WTC11 (cell line): Measurements from ENCODE around the gene ECHDC3. TPM values are rescaled to one million over a fixed set of nuclear protein-coding genes. Genes with fewer than 3 reads are reported as not detected.

Experiments used
- ATAC-seq: fragments of 200-7000 bp; cut with Tn5 transposase; 2 replicates; pipeline ENCODE4 v1.10.0; 2021; ENCODE audit warnings: mild to moderate bottlenecking, moderate library complexity
- CTCF ChIA-PET: fragments of 300-600 bp; sonication (Branson Sonifier 250); formaldehyde crosslinking; loops from one replicate; lab custom pipeline; 2021; ENCODE audit warnings: antibody characterized with exemption; lab: Charles Lee
- POLR2A ChIA-PET: fragments of 350-600 bp; sonication (Branson Sonifier 250); formaldehyde crosslinking; loops from one replicate; lab custom pipeline; 2021; ENCODE audit warnings: antibody characterized with exemption; lab: Charles Lee
- DNase-seq: peaks from one replicate; pipeline ENCODE4 v3.0.0; 2021; ENCODE audit warnings: low spot score
- H3K27ac Mint-ChIP-seq: 2 replicates; pipeline ENCODE4 v1.8.0; 2021; ENCODE audit warnings: mixed read lengths
- H3K27me3 Mint-ChIP-seq: 2 replicates; pipeline ENCODE4 v1.8.0; 2021; ENCODE audit warnings: low read depth, mild to moderate bottlenecking, moderate library complexity, mixed read lengths
- H3K36me3 Mint-ChIP-seq: 2 replicates; pipeline ENCODE4 v1.8.0; 2021; ENCODE audit warnings: mixed read lengths
- H3K4me1 Mint-ChIP-seq: 2 replicates; pipeline ENCODE4 v1.8.0; 2022; ENCODE audit warnings: mixed read lengths
- H3K4me3 Mint-ChIP-seq: 2 replicates; pipeline ENCODE4 v1.8.0; 2021; ENCODE audit warnings: mild to moderate bottlenecking, moderate library complexity, mixed read lengths
- H3K9me3 Mint-ChIP-seq: 2 replicates; pipeline ENCODE4 v1.8.0; 2021; ENCODE audit warnings: mixed read lengths
- ATF1 ChIP-seq: sonication (generic); formaldehyde crosslinking; IDR thresholded peaks from 2 replicates; pipeline ENCODE4 v1.8.1; 2023; ENCODE audit warnings: mild to moderate bottlenecking, moderate library complexity, missing genetic modification reagents
- CBFB ChIP-seq: sonication (generic); formaldehyde crosslinking; IDR thresholded peaks from 2 replicates; pipeline ENCODE4 v1.8.1; 2022; ENCODE audit warnings: mild to moderate bottlenecking, low read depth, missing genetic modification reagents
- CREM ChIP-seq: sonication (generic); formaldehyde crosslinking; IDR thresholded peaks from 2 replicates; pipeline ENCODE4 v1.8.1; 2022; ENCODE audit warnings: mild to moderate bottlenecking, missing genetic modification reagents, moderate library complexity
- ESRRA ChIP-seq: sonication (generic); formaldehyde crosslinking; IDR thresholded peaks from 2 replicates; pipeline ENCODE4 v1.8.1; 2022; ENCODE audit warnings: mild to moderate bottlenecking, missing genetic modification reagents, borderline replicate concordance
- GRHL2 ChIP-seq: fragments of 250-450 bp; sonication (Bioruptor Pico); IDR thresholded peaks from 2 replicates; pipeline ENCODE4 v1.8.0; 2022; ENCODE audit warnings: mild to moderate bottlenecking, moderate library complexity; ENCODE audit not compliant: insufficient replicate concordance, severe bottlenecking
- JUN ChIP-seq: sonication (generic); formaldehyde crosslinking; IDR thresholded peaks from 2 replicates; pipeline ENCODE4 v1.8.0; 2023; ENCODE audit warnings: mild to moderate bottlenecking, missing genetic modification reagents
- KAT7 ChIP-seq: sonication (generic); formaldehyde crosslinking; IDR thresholded peaks from 2 replicates; pipeline ENCODE4 v1.8.1; 2023; ENCODE audit warnings: missing genetic modification reagents, mild to moderate bottlenecking, borderline replicate concordance
- MXD4 ChIP-seq: fragments of 250-450 bp; sonication (Bioruptor Pico); IDR thresholded peaks from 2 replicates; pipeline ENCODE4 v1.8.0; 2021; ENCODE audit warnings: mild to moderate bottlenecking, moderate library complexity, borderline replicate concordance
- NFATC4 ChIP-seq: fragments of 250-450 bp; sonication (Bioruptor Pico); IDR thresholded peaks from 2 replicates; pipeline ENCODE4 v1.9.0; 2021; ENCODE audit warnings: mild to moderate bottlenecking
- PRRX2 ChIP-seq: fragments of 250-450 bp; sonication (Bioruptor Pico); IDR thresholded peaks from 2 replicates; pipeline ENCODE4 v1.8.0; 2021; ENCODE audit warnings: mild to moderate bottlenecking
- RORB ChIP-seq: fragments of 250-450 bp; sonication (Bioruptor Pico); IDR thresholded peaks from 2 replicates; pipeline ENCODE4 v1.9.0; 2021; ENCODE audit warnings: mild to moderate bottlenecking
- TEAD4 ChIP-seq: sonication (generic); formaldehyde crosslinking; IDR thresholded peaks from 2 replicates; pipeline ENCODE4 v1.8.0; 2022; ENCODE audit warnings: mild to moderate bottlenecking, missing genetic modification reagents
- ZNF138 ChIP-seq: sonication (generic); formaldehyde crosslinking; conservative IDR thresholded peaks from 2 replicates; pipeline ENCODE4 v1.8.1; 2022; ENCODE audit warnings: mild to moderate bottlenecking, moderate library complexity, missing genetic modification reagents
- ZNF219 ChIP-seq: sonication (generic); formaldehyde crosslinking; IDR thresholded peaks from 2 replicates; pipeline ENCODE4 v1.8.0; 2023; ENCODE audit warnings: missing genetic modification reagents, mild to moderate bottlenecking, borderline replicate concordance
- ZNF317 ChIP-seq: sonication (generic); formaldehyde crosslinking; IDR thresholded peaks from 2 replicates; pipeline ENCODE4 v1.8.1; 2023; ENCODE audit warnings: low read depth, mild to moderate bottlenecking, moderate library complexity, missing genetic modification reagents, borderline replicate concordance
- ZNF416 ChIP-seq: fragments of 250-450 bp; sonication (Bioruptor Pico); IDR thresholded peaks from 2 replicates; pipeline ENCODE4 v1.9.0; 2021; ENCODE audit warnings: mild to moderate bottlenecking, inconsistent platforms
- ZNF423 ChIP-seq: fragments of 250-450 bp; sonication (Bioruptor Pico); IDR thresholded peaks from 2 replicates; pipeline ENCODE4 v2.1.2; 2022; ENCODE audit warnings: mild to moderate bottlenecking, moderate library complexity
- total RNA-seq: library from RNA; stranded (reverse); gene quantifications from 3 replicates; pipeline ENCODE4 v1.2.3, GENCODE V29; 2021
- TF ChIP-seq, protein P1 (sequence below): sonication (generic); formaldehyde crosslinking; IDR thresholded peaks from 2 replicates; pipeline ENCODE4 v1.8.0; 2023; ENCODE audit warnings: missing genetic modification reagents, mild to moderate bottlenecking, borderline replicate concordance
- TF ChIP-seq, protein P2 (sequence below): sonication (generic); formaldehyde crosslinking; IDR thresholded peaks from 2 replicates; pipeline ENCODE4 v1.8.1; 2023; ENCODE audit warnings: mild to moderate bottlenecking, moderate library complexity, missing genetic modification reagents
- TF ChIP-seq, protein P3 (sequence below): fragments of 250-450 bp; sonication (Bioruptor Pico); IDR thresholded peaks from 2 replicates; pipeline ENCODE4 v1.9.0; 2021; ENCODE audit warnings: mild to moderate bottlenecking
- TF ChIP-seq, protein P4 (sequence below): sonication (generic); formaldehyde crosslinking; IDR thresholded peaks from 2 replicates; pipeline ENCODE4 v1.8.0; 2022; ENCODE audit warnings: missing genetic modification reagents

ECHDC3 gene
- total RNA-seq, 1 experiment from 2014 or later: 17.1 TPM

DNA sequence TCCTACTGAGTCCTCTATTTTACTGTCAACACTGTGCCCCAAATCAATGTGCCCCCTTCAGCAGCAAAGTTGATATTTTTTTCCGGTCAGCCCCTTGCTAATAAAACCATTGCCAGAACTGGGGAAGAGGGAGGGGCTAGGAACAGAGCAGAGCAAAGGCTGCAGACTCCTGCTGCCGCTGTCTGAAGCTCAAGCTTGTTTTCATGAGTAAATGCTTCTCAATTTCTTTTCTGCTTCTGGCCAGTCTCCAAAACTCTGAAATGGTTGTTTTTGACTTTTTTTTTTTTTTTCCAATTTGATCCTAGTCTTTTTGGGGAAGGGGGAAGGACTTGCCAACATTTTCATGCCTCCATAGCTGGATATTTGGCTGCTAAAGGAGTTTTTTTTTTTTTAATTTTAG is 54.3 kb downstream of the ECHDC3 start (continued):
- TF ChIP-seq, protein P1, sequence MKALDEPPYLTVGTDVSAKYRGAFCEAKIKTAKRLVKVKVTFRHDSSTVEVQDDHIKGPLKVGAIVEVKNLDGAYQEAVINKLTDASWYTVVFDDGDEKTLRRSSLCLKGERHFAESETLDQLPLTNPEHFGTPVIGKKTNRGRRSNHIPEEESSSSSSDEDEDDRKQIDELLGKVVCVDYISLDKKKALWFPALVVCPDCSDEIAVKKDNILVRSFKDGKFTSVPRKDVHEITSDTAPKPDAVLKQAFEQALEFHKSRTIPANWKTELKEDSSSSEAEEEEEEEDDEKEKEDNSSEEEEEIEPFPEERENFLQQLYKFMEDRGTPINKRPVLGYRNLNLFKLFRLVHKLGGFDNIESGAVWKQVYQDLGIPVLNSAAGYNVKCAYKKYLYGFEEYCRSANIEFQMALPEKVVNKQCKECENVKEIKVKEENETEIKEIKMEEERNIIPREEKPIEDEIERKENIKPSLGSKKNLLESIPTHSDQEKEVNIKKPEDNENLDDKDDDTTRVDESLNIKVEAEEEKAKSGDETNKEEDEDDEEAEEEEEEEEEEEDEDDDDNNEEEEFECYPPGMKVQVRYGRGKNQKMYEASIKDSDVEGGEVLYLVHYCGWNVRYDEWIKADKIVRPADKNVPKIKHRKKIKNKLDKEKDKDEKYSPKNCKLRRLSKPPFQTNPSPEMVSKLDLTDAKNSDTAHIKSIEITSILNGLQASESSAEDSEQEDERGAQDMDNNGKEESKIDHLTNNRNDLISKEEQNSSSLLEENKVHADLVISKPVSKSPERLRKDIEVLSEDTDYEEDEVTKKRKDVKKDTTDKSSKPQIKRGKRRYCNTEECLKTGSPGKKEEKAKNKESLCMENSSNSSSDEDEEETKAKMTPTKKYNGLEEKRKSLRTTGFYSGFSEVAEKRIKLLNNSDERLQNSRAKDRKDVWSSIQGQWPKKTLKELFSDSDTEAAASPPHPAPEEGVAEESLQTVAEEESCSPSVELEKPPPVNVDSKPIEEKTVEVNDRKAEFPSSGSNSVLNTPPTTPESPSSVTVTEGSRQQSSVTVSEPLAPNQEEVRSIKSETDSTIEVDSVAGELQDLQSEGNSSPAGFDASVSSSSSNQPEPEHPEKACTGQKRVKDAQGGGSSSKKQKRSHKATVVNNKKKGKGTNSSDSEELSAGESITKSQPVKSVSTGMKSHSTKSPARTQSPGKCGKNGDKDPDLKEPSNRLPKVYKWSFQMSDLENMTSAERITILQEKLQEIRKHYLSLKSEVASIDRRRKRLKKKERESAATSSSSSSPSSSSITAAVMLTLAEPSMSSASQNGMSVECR (CRISPR knock-in tag): no peak
- TF ChIP-seq JUN (no peak), ESRRA (CRISPR knock-in tag) (no peak)
- TF ChIP-seq, all 79 proteins: peak for 0

DNA sequence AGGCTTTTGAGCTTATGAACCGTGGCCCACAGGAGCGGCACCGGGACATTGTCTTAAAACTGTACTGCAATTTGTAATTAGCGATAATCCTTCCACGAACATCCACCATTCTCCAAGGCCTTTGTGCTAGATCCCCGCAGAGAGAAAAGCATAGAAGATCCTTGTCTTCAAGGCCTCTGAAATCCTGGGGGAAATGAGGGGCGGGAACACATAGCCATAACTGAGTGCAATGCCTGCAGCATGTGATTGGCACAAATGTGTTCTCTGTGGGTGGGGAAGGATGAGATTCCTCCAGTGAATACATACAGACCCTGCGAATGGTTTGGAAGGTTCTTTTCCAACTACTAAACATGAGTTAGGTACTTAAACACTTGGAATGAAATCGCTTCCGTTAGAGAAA is 55.1 kb downstream of the ECHDC3 start:
- Mint-ChIP-seq H3K36me3 (peaks cover 7% of the 10 kb centered on the region), H3K27ac (no peak overlapping the region), H3K4me3 (no peak overlapping the region), H3K4me1 (peaks cover 28% of the 10 kb centered on the region), H3K27me3 (no peaks in the 10 kb centered on the region), H3K9me3 (peaks cover 9% of the 10 kb centered on the region)
- DNase-seq (no peak), ATAC-seq (no peak)
- ChIA-PET POLR2A (interaction anchor here (0.7 kb wide), 1 partner anchor 155 kb away, joined by 6 read pairs; no protein-coding TSS in a partner anchor), CTCF (interaction anchor here (0.6 to 2.3 kb wide), 4 partner anchors 9 to 24 kb away, joined by 3 to 6 read pairs (median 4); no protein-coding TSS in a partner anchor)
- TF ChIP-seq MXD4 (CRISPR knock-in tag) (no peak), ZNF138 (CRISPR knock-in tag) (no peak), ATF1 (CRISPR knock-in tag) (no peak), CBFB (CRISPR knock-in tag) (no peak), RORB (CRISPR knock-in tag) (no peak), ZNF416 (CRISPR knock-in tag) (no peak), JUN (no peak)
- TF ChIP-seq, protein P2, sequence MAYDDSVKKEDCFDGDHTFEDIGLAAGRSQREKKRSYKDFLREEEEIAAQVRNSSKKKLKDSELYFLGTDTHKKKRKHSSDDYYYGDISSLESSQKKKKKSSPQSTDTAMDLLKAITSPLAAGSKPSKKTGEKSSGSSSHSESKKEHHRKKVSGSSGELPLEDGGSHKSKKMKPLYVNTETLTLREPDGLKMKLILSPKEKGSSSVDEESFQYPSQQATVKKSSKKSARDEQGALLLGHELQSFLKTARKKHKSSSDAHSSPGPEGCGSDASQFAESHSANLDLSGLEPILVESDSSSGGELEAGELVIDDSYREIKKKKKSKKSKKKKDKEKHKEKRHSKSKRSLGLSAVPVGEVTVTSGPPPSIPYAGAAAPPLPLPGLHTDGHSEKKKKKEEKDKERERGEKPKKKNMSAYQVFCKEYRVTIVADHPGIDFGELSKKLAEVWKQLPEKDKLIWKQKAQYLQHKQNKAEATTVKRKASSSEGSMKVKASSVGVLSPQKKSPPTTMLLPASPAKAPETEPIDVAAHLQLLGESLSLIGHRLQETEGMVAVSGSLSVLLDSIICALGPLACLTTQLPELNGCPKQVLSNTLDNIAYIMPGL (CRISPR knock-in tag): no peak

DNA sequence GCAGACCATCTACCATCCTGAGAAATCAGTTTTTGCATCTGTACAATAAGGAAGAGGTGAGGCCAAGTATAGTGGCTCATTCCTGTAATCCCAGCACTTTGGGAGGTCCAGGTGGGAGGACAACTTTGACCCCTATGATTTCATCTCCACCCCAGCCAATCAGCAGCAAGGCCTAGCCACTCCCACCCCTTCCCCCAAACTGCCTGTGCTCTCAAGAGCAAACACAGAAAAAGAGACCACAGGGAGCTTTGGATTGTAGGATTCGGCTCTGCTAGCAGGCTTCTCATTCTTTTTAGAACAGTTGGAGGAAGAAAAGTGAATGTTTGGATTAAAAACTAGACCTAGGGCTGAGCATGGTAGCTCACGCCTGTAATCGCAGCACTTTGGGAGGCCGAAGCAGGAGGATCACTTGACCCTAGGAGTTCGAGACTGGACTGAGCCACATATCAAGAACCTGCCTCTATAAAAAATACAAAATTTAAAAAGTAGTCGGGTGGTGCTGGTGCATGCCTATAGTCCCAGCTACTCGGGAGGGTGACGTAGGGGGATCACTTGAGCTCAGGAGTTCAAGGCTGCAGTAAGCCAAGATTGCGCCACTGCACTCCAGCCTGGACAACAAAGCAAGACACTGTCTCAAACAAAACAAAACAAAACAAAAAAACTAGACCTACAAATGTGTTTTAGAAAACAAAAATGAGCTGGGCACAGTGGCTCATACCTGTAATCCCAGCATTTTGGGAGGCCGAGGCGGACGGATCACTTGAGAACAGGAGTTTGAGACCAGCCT is 55.9 kb downstream of the ECHDC3 start:
- H3K4me1 Mint-ChIP-seq: peaks cover 28% of the 10 kb centered on the region
- H3K27ac Mint-ChIP-seq: peak overlapping the region; percentile 69
- peaks cover 7% of the 10 kb centered on the region for H3K36me3 Mint-ChIP-seq
- ChIA-PET CTCF (interaction anchor here (0.7 to 2.3 kb wide), 7 partner anchors 15 to 188 kb away, joined by 3 to 12 read pairs (median 5); no protein-coding TSS in a partner anchor), POLR2A (interaction anchor here (0.6 kb wide), 1 partner anchor 30 kb away, joined by 3 read pairs; no protein-coding TSS in a partner anchor)
- H3K9me3 Mint-ChIP-seq: peaks cover 8% of the 10 kb centered on the region
- no peak overlapping the region for H3K4me3 Mint-ChIP-seq
- H3K27me3 Mint-ChIP-seq: no peaks in the 10 kb centered on the region
- ATAC-seq: peak; percentile 22; the same call in 1 of the 2 replicates
- DNase-seq: no peak
- no peak for TF ChIP-seq ZNF219 (CRISPR knock-in tag)
- no peak for TF ChIP-seq NFATC4 (CRISPR knock-in tag)
- no peak for TF ChIP-seq PRRX2 (CRISPR knock-in tag)
- TF ChIP-seq CREM: no peak
- no peak for TF ChIP-seq KAT7
- no peak for TF ChIP-seq ZNF423 (CRISPR knock-in tag)
- TF ChIP-seq, protein P2 (CRISPR knock-in tag): no peak
- TF ChIP-seq, protein P3, sequence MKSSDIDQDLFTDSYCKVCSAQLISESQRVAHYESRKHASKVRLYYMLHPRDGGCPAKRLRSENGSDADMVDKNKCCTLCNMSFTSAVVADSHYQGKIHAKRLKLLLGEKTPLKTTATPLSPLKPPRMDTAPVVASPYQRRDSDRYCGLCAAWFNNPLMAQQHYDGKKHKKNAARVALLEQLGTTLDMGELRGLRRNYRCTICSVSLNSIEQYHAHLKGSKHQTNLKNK (CRISPR knock-in tag): no peak
- TF ChIP-seq, protein P4, sequence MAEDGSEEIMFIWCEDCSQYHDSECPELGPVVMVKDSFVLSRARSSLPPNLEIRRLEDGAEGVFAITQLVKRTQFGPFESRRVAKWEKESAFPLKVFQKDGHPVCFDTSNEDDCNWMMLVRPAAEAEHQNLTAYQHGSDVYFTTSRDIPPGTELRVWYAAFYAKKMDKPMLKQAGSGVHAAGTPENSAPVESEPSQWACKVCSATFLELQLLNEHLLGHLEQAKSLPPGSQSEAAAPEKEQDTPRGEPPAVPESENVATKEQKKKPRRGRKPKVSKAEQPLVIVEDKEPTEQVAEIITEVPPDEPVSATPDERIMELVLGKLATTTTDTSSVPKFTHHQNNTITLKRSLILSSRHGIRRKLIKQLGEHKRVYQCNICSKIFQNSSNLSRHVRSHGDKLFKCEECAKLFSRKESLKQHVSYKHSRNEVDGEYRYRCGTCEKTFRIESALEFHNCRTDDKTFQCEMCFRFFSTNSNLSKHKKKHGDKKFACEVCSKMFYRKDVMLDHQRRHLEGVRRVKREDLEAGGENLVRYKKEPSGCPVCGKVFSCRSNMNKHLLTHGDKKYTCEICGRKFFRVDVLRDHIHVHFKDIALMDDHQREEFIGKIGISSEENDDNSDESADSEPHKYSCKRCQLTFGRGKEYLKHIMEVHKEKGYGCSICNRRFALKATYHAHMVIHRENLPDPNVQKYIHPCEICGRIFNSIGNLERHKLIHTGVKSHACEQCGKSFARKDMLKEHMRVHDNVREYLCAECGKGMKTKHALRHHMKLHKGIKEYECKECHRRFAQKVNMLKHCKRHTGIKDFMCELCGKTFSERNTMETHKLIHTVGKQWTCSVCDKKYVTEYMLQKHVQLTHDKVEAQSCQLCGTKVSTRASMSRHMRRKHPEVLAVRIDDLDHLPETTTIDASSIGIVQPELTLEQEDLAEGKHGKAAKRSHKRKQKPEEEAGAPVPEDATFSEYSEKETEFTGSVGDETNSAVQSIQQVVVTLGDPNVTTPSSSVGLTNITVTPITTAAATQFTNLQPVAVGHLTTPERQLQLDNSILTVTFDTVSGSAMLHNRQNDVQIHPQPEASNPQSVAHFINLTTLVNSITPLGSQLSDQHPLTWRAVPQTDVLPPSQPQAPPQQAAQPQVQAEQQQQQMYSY (CRISPR knock-in tag): no peak
- TF ChIP-seq TEAD4: no peak
- no peak for TF ChIP-seq GRHL2 (CRISPR knock-in tag)
- no peak for TF ChIP-seq ZNF317 (CRISPR knock-in tag)
